GM19467 (cell line): ENCODE data around the gene GYPA.
"Not testable (repeated sequence)": the region's sequence is repeated elsewhere in the genome, so short reads cannot be mapped to it uniquely, and the experiment has no call there.

ENCODE experiments used
- ATAC-seq: cut with Tn5 transposase; IDR thresholded peaks from one replicate; pipeline ENCODE4 v1.9.1; 2021; ENCODE audit warnings: mild to moderate bottlenecking, moderate library complexity; ENCODE audit not compliant: unreplicated experiment

GYPA gene

DNA sequence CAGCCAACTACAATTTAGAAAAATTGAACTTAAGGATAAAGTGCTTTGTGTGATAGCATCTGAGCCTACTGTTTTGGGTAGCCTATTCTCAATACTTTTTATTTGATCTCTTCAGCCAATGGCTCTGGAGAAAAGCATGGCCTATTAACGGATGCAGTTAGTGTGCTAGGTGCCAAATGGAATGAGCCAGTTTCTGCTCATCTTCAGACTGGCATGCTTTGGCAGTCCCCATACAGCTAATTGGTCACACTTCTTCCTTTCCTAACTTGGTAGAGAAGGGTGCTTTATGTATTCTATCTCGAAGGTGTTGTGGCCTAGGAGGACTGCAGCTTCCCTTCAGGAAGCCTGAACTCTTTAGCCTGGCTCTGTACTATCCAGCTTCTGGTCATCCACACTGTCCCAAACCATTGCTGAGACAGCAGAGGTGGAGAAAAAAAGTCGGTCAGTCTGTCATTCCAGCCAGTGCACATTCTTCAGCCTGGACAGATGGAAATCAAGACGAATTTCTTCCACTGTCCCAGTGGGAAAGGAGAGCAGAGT is 11.1 kb downstream of the GYPA start:
- not testable (repeated sequence) for ATAC-seq

DNA sequence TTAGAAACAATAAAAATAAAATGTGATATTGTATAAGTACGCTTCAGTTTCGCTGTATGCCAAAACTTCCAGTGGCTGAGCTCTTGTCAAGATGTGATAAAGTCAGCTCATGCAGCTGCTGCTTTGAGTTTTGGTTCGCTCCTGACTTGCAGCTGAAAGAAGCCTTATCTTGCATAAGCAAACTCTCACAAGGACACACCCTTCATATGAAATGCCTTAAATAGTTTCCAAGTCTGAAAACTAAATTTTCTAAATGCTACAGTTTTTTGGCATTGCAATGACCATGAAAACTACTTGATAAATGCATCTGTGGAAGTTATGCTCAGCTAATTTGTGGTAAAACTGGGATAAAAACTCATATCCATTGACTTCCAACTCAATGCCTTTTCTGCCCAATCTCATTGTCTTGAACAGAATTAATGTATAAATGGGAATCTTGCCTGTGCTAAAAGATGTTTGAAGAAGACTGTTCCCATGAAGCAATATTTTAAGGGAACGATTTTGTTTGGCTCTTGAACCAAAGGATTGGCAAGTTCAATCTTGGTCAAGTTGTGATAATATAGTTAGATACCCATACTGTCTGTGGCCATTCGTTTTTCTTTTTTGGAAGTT is 11.7 kb downstream of the GYPA start:
- ATAC-seq: not testable (repeated sequence)

DNA sequence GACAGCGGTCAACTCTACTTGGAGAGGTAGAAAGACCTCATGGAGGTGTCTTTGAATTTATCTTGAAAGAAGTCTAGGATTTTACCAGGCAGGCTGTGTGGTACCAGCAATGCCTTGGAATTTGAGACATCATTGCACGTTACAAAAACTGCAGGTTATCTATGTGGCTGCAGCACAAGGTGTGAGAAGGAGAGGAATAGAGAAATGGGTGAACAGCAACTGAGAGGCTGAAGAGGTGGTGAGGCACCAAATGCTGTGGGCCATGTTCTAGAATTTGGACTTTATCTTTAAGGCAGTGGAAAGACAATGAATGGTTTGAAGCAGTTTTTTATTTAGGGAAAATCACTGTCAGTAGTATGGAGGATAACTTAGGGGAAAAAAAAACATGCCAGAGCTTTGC is 15.4 kb downstream of the GYPA start:
- not testable (repeated sequence) for ATAC-seq

DNA sequence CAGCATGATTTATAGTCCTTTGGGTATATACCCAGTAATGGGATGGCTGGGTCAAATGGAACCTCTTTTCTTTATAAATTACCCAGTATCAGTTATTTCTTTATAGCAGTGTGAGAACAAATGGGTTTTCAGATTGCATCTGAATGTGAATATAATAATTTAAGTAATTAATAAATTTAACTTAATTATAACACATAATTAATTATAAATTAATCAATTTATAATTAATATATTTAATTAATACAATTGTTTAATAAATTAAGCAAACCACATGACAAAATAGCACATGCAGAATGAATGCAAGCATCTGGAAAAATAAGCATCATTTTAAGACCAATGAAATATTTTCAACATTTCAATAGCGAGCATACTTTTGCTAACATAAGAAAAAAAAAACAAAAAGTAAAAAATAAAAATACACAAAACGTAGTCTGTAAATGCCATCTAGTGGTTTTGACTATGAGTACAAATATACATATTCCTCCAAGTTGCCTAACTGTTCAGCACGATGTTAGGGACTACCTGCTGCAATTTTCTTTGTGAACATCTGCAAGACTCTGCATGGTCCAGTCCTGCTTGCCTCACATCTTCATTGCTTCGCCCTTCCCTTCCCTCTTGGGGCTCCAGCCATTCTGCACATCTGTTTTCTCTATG is 16.4 kb downstream of the GYPA start:
- not testable (repeated sequence) for ATAC-seq

DNA sequence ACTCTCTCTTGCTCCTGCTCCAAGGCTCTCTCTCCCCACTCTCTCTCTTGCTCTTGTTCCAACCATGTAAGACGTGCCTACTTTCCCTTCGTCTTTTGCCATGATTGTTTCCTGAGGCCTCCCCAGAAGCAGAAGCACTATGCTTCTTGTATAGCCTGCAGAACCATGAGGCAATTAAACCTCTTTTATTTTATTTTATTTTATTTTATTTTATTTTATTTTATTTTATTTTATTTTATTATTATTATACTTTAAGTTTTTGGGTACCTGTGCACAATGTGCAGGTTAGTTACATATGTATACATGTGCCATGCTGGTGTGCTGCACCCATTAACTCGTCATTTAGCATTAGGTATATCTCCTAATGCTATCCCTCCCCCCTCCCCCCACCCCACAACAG is 17.2 kb downstream of the GYPA start:
- not testable (repeated sequence) for ATAC-seq

DNA sequence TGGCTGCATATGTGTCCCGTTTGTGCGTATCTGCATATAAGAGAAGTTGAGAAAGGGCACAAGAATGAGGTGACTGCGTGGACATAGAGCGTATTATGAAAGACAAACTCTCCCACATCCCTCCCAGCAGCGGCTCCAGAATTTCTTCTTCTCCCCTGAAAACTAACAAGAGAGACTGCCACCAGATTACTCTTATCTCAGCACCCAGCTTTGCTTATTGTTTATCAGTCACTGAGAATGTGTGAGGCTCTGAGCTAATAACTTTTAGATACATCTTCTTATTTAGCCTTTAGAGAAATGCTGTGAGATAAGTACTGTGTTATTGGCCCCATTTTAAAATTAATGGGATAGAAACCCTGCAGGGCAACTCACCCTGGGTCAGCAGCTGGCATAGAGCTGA is 20.8 kb downstream of the GYPA start:
- ATAC-seq: not testable (repeated sequence)

DNA sequence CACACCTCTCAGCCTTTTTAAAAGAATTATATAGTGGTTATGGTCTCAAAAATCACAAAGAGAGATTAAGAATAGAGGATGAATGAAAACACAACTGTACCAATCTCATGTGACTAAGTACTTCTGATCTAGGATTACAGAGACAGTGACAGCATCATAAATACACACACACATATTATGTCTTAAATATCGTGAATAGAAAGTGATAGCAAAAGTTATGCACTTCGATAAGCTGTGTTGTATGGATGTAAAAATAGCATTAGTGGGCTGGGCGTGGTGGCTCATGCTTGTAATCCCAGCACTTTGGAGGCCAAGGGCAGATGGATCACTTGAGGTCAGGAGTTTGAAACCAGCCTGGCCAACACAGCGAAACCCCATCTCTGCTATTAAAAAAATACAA is 25.0 kb downstream of the GYPA start:
- ATAC-seq: peak; percentile 58

DNA sequence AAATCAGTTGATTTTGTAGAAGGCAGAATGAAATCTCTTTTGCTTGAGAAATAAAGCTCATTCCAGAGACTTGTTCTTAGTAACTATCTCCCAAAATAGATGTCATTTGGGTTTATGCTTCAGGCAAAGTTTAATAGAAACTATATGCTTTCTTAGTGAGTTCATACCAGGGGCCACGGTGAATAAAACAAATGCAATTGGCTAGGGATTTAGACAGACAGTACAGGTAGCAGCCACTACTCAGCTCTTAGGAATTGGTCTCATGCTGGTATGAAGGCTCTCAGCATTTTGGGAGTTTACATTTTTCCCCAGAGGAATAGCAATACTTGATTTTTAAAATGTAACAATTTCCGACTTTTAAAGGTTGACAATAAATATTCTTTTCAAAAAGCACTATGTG is 27.0 kb downstream of the GYPA start:
- ATAC-seq: no peak

DNA sequence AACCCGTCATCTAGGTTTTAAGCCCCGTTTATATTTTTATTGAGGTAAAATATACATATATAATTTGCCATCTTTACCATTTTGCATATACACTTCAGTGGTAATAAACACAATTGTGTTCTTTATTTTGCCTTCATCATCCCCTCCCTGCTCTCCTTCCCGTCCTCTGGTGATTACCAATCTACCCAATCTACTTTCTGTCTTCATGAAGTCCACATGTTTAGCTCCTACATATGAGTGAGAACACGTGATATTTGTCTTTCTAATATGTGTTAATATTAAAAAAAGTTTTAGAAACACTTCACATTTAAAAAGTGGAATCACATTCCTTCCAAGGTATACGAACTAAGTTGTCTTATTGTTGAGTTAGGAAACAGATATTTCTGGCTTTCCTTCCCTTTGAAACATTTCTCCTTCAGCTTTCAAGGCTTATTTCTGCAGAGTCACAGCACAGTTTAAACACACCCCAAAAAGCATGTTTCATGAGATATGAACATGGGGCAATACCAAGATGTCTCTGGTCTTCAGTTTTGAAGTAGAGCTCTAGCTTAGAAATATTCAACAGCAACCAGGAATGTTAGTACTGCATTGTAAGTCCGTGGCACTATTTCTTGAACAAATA is 35.9 kb downstream of the GYPA start:
- no peak for ATAC-seq

DNA sequence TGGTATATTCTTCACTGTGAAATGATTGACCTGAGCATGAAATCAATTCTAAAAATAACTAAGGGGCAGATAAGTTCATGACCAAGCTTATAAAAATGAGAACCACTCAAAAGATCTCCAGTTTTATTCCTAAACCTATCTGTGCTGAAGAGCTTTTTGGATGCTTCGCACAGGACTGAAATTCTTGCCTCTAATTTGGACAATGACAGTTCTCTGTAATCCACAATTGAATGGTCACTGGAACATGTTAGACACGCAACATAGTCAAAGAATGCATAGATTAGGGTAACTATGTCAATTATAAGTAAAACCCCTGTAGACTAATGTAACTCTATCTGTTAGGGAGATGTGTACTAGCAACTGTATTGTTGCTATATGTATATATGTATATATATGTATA is 42.7 kb downstream of the GYPA start:
- ATAC-seq: not testable (repeated sequence)

DNA sequence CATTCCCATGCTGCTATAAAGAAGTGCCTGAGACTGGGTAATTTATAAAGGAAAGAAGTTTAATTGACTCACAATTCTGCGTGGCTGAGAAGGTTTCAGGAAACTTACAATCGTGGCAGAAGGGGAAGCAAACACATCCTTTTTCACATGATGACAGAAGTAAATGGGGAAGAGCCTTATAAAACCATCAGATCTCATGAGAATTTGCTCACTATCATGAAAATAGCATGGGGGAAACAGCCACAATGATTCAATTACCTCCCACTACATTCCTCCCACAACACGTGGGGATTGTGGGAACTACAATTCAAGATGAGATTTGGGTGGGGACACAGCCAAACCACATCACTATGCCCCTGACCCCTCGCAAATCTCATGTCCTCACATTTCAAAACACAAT is 46.5 kb downstream of the GYPA start:
- ATAC-seq: not testable (repeated sequence)

DNA sequence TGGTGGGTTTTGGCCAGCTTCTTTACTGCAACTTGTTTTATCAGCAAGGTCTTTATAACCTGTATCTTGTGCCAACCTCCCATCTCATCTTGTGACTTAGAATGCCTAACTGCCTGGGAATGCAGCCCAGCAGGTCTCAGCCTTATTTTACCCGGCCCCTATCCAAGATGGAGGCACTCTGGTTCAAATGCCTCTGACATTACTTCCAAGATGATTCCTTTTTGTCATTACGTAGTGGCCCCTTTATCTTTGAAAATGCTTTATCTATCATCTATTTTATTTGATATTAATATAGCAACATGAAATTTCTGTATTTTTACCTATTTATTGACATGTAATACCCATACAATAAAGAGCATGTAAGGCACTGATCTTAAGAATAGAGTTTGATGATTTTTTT is 49.3 kb downstream of the GYPA start:
- not testable (repeated sequence) for ATAC-seq

DNA sequence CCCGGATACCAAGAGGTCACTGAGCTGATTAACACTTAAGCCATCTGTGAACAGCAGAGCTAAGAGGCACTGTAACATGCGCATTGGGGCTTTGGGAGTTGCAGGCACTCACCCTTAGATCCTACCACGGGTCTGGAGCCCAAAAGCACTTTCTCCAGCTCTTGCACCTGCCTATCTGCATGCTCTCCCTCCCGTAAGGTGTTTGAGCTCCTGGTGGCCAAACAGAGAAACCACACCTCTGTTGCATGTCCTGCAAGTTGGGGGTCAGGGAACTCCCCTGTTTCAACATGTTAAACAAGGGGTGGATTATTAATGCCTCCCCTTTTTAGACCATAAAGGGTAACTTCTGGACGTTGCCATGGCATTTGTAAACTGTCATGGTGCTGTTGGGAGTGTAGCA is 49.8 kb downstream of the GYPA start:
- ATAC-seq: no peak

DNA sequence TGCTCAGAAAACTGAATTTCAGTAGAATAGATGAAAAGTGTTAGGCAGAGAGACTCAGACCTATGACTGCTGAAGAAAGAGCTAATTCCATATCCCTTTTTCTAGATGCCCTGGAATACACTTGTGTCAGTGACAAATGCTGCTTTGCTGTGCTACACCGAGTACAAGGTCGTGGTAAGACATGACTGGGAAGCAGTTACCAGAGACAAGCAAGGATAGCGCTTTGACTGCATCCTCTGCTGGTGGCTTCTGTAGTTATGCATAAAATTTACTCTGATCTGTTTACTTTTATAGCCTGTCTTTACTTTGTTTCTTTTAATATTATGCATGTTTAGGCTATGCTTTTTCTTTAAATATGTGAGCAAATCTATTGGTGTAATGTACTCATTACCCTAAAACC is 58.5 kb downstream of the GYPA start:
- ATAC-seq: not testable (repeated sequence)

DNA sequence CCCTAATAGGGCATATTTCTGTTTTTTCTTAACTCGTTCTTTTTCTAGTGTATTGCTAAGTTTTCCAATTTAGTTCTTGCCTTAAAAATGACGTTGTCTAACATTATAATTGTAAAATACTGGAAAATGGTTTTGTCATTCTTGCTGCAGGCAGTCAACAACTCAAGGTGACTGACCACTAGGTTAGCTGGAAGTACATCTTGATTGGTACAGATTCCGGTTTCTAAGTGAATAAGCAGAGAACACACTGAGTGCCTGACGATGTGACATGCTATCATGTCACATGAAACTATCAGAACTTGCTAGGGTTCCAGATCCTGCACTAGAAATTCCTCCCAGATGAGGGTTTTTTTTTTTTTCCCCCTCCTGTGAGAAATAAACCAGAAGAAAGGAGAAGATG is 60.4 kb downstream of the GYPA start:
- not testable (repeated sequence) for ATAC-seq

DNA sequence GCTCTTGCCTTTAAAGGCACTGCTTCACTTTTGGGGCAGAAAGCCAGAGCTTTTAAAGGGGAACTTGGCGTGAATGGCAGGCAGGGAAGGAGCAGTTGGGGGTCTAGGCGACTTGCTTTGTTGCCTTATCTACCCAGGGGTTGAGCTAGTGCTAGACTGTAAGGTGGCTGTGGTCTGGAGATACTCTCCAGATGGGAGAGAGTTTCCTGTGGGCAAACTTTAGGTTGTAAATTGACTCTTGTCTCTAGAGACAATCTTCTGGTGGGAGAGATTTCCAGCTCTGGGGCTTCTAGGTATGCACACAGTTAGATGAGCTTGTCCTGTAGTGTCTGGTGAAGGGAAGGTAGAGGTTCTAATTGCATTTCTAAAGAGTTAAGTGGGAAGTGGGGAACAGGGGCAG is 61.8 kb downstream of the GYPA start:
- not testable (repeated sequence) for ATAC-seq

DNA sequence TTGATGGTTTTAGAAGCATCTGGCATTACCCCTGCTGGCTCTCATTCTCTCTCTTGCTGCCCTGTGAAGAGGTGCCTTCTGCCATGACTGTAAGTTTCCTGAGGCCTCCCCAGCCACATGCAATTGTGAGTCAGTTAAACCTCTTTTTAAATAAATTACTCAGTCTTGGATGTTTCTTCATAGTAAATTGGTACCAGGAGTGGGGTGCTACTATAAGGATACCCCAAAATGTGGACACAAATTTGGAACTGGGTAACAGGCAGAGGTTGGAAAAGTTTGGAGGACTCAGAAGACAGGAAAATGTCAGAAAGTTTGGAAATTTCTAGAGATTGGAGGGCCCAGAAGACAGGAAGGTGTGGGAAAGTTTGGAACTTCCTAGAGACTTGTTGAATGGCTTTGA is 79.0 kb downstream of the GYPA start:
- ATAC-seq: not testable (repeated sequence)

DNA sequence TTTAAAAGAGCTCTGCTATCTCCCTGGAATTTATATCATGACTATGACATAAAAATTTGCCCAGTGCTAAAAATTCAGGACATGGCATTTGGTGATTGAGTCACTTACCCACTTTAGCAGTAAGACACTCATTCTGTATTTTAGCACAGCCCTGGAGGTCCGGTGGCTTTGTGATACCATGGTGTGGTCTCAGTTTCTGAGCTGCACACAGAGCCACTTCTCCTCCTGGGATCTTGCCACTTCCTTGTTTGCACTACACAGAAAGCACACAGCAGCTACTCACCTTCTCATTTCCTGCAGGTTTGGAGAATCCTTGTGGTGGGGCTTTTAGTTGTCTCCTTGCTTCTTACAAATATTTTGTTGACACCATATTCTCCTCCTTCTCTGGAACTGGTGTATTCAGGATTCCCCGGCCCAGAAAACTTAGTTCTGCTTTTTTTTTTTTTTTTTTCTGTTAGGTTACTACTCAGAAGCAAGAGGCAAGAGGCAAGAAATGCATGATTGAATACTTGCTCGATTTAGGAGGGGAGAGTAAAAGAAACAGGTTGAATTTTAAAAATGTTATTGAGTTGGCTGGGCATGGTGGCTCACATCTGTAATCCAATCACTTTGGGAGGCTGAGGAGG is 80.2 kb downstream of the GYPA start:
- ATAC-seq: not testable (repeated sequence)
